IPS-11a (cell line): Measurements from ENCODE around the gene SNRPB2.

Experiments
- H3K4me3 ChIP-seq: one replicate; pipeline ENCODE4 v1.5.1; 2013; ENCODE audit warnings: low read depth, low read length, control low read depth

SNRPB2 gene

DNA sequence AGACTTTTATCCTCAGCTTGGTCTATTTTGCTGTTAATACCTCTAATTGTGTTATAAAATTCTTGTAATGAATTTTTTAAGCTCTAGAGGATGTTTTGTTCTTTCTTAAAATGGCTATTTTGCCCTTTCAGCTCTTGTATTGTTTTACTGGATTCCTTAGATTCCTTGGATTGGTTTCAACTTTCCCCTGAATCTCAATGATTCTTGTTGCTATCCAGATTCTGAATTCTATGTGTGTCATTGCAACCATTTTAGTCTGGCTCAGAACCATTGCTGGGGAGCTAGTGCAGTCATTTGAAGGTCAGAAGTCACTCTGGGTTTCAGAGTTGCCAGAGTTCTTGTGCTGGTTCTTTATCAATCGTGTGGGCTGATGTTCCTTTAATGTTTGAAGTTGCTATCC, 55.4 kb downstream of the SNRPB2 start:
- no peak overlapping the region for H3K4me3 ChIP-seq
